HEK293T (cell line): ENCODE results near the gene ZNF835.

Source experiments
- ELF4 ChIP-seq: fragments of 450-650 bp; IDR thresholded peaks from 2 replicates; pipeline ENCODE4 v1.6.1; 2017; ENCODE audit warnings: antibody characterized with exemption
- FOXK2 ChIP-seq: fragments of 450-650 bp; IDR thresholded peaks from 2 replicates; pipeline ENCODE4 v1.6.1; 2016; ENCODE audit warnings: mild to moderate bottlenecking
- FOXM1 ChIP-seq: fragments of 450-650 bp; IDR thresholded peaks from 2 replicates; pipeline ENCODE4 v1.6.1; 2017; ENCODE audit warnings: mild to moderate bottlenecking, borderline replicate concordance
- SP1 ChIP-seq: fragments of 450-650 bp; IDR thresholded peaks from 2 replicates; pipeline ENCODE4 v1.6.1; 2017
- SUZ12 ChIP-seq: fragments of 450-650 bp; IDR thresholded peaks from 2 replicates; pipeline ENCODE4 v1.6.1; 2016; ENCODE audit warnings: mild to moderate bottlenecking

DNA sequence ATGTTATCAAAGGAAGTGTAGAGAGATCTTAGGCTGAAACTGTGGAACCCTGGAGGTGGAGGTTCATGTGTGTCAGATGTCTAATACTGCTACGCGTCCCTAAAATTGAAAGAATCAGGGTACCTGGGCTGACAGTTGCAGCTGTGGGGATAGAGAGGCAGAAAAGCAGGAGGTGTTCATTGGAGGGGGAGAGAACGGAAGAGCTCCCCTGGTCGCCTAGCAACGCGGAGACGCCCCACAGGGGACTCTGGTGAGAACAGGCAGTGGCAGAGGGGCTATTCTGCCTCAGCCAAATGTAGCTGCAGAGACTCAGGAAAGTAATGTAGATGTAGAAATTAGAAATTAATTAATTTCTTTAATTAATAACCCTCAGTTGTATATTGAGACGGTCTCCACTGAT lies 10.1 kb upstream of the ZNF835 start:
- TF ChIP-seq SUZ12, result no peak
- TF ChIP-seq SP1, result no peak
- no peak for TF ChIP-seq ELF4
- TF ChIP-seq FOXM1, result no peak
- TF ChIP-seq FOXK2, result no peak
